ENCODE data around the gene MATK. TPM values are rescaled to one million over a fixed set of nuclear protein-coding genes. Genes with fewer than 3 reads are reported as not detected.

MATK gene
- total RNA-seq, 1 experiment from 2014 or later, result 0.21 TPM

GRCh38 chr19:3818466-3818865 is 32.3 kb upstream of the MATK start:
- ATAC-seq (0 out of 2 replicates have a peak, but pooled peaks have one; percentile 50), DNase-seq (ENCODE audit: low read depth, low spot score) (no peak)
- Histone ChIP-seq H3K4me3 (ENCODE audit: low read depth in 2 of 2, low read length in 2 of 2) (peak overlapping the region in 1 of 2 experiments; percentile 14; a peak in 2 of 4 replicates), H3K9me3 (ENCODE audit: control insufficient read depth, insufficient read depth, low read depth, low read length) (no peaks in the 10 kb centered on the region), H3K27me3 (ENCODE audit: control insufficient read depth, insufficient read depth, low read length) (no peaks in the 10 kb centered on the region), H3K27ac (ENCODE audit: low read length) (no peak overlapping the region), H3K4me1 (ENCODE audit: control insufficient read depth, insufficient read depth, low read length) (no peaks in the 10 kb centered on the region), H3K36me3 (ENCODE audit: control insufficient read depth, insufficient read depth, low read length) (no peaks in the 10 kb centered on the region)
- in situ Hi-C loops (cut with HindIII; ENCODE audit: low pct_unique_long_range_greater_than_20kb, low sequenced_read_pairs) (no loop called here), intact Hi-C loops (cut with micrococcal nuclease; ENCODE audit: unreplicated experiment) (no loop called here)
- BruUV-seq (replicated peaks), result no TSS peak
- CTCF ChIA-PET, result no interaction called here
- POLR2A ChIA-PET, result no interaction called here
- TF ChIP-seq REST (IDR thresholded peaks at IDR 0.05; ENCODE audit: insufficient read depth in 1 of 2, low read depth in 2 of 2, low read length in 1 of 2) (no peak), TCF7L2 (IDR thresholded peaks at IDR 0.05; ENCODE audit: low read depth, low read length) (no peak), CTCF (IDR thresholded peaks at IDR 0.05) (no peak), POLR2AphosphoS5 (IDR thresholded peaks at IDR 0.05; ENCODE audit: low read depth, low read length) (no peak), SIN3A (IDR thresholded peaks at IDR 0.05; ENCODE audit: borderline replicate concordance, insufficient read depth, low read depth, low read length) (no peak)

- intact Hi-C loops (cut with micrococcal nuclease; ENCODE audit: unreplicated experiment), result no loop called here
- Histone ChIP-seq H3K36me3 (ENCODE audit: control insufficient read depth, insufficient read depth, low read length) (no peaks in the 10 kb centered on the region), H3K27me3 (ENCODE audit: control insufficient read depth, insufficient read depth, low read length) (no peaks in the 10 kb centered on the region), H3K9me3 (ENCODE audit: control insufficient read depth, insufficient read depth, low read depth, low read length) (no peaks in the 10 kb centered on the region), H3K27ac (ENCODE audit: low read length) (no peak overlapping the region), H3K4me1 (ENCODE audit: control insufficient read depth, insufficient read depth, low read length) (no peaks in the 10 kb centered on the region), H3K4me3 (ENCODE audit: low read depth in 2 of 2, low read length in 2 of 2) (no peak overlapping the region)
- ATAC-seq, result no peak
- BruUV-seq (replicated peaks), result no TSS peak
- in situ Hi-C loops (cut with HindIII; ENCODE audit: low pct_unique_long_range_greater_than_20kb, low sequenced_read_pairs), result no loop called here
- TF ChIP-seq SIN3A (IDR thresholded peaks at IDR 0.05; ENCODE audit: borderline replicate concordance, insufficient read depth, low read depth, low read length) (no peak), CTCF (IDR thresholded peaks at IDR 0.05) (no peak)
- DNase-seq (ENCODE audit: low read depth, low spot score), result no peak
- ChIA-PET CTCF (interaction anchor here (0.6 kb wide), 1 partner anchor 264 kb away, joined by 3 read pairs; no protein-coding TSS in a partner anchor), POLR2A (no interaction called here)
Observed at GRCh38 chr19:3817761-3818160, 31.6 kb upstream of the MATK start.

Measured in Panc1 (cell line).